ENCODE results near the gene SLC9A5.

DNA sequence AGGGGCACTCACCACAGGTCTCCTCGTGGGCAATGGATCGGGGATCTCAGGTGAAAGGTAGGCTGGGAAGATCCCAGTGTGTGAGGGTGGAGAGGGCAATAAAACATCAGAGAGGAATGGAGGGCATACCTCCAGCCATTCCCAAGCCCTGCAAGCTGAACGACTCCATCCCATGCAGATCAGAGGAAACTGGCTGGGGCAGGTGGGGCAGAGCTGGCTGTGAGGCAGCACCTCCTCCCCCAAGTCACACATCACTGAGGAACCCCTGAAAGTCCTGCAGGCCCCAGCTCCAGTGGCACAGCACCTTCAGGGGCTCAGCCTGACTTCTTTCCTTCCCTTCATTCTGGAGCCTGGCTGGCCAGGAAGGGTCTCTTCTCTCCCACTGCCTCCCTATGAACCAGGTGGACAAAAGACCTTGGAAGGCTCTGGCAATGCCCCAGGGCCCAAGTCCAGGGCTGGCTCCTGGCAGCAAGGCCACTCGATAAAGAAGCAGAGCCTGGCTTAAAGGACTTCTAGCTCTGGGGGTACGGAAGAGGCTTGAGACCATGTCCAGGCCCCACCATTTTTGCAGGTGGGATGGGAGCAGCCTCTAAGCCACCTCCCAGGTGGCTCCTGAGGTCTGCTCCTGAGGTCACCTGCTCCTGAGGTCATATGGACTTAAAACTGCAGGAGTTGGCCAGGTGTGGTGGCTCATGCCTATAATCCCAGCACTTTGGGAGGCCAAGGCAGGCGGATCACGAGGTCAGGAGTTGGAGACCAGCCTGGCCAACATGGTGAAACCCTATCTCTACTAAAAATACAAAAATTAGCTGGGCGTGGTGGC is 35.4 kb upstream of the SLC9A5 start:
- TF ChIP-seq, protein P1, sequence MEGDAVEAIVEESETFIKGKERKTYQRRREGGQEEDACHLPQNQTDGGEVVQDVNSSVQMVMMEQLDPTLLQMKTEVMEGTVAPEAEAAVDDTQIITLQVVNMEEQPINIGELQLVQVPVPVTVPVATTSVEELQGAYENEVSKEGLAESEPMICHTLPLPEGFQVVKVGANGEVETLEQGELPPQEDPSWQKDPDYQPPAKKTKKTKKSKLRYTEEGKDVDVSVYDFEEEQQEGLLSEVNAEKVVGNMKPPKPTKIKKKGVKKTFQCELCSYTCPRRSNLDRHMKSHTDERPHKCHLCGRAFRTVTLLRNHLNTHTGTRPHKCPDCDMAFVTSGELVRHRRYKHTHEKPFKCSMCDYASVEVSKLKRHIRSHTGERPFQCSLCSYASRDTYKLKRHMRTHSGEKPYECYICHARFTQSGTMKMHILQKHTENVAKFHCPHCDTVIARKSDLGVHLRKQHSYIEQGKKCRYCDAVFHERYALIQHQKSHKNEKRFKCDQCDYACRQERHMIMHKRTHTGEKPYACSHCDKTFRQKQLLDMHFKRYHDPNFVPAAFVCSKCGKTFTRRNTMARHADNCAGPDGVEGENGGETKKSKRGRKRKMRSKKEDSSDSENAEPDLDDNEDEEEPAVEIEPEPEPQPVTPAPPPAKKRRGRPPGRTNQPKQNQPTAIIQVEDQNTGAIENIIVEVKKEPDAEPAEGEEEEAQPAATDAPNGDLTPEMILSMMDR (IDR thresholded peaks at IDR 0.05; ENCODE audit: low read depth, low read length) = no peak
- TF ChIP-seq EZH2phosphoT487 (IDR thresholded peaks at IDR 0.05; ENCODE audit: low read depth) = no peak
